NCI-H69 (cell line): ENCODE measurements around the gene CDX2.

ENCODE experiments used
- DNase-seq: peaks from one replicate; lab custom pipeline; 2025; lab: John Stamatoyannopoulos, UW

CDX2 gene

GRCh38 chr13:27915301-27916207 lies 53.6 kb downstream of the CDX2 start:
- DNase-seq: no peak

GRCh38 chr13:27913160-27913559 lies 56.0 kb downstream of the CDX2 start:
- no peak for DNase-seq

GRCh38 chr13:27911521-27911920 lies 57.6 kb downstream of the CDX2 start:
- no peak for DNase-seq
